NCI-H1417 treated with DMSO at 0.1 percent for 48 hours (cell line): ENCODE measurements around the gene FBXW11.
A peak's percentile ranks its signal among the peaks of the same experiment; 100 is the strongest.
"Not testable (repeated sequence)": the region's sequence is repeated elsewhere in the genome, so short reads cannot be mapped to it uniquely, and the experiment has no call there.

Experiments used
- DNase-seq: peaks from one replicate; lab custom pipeline; 2025; lab: John Stamatoyannopoulos, UW

FBXW11 gene

DNA sequence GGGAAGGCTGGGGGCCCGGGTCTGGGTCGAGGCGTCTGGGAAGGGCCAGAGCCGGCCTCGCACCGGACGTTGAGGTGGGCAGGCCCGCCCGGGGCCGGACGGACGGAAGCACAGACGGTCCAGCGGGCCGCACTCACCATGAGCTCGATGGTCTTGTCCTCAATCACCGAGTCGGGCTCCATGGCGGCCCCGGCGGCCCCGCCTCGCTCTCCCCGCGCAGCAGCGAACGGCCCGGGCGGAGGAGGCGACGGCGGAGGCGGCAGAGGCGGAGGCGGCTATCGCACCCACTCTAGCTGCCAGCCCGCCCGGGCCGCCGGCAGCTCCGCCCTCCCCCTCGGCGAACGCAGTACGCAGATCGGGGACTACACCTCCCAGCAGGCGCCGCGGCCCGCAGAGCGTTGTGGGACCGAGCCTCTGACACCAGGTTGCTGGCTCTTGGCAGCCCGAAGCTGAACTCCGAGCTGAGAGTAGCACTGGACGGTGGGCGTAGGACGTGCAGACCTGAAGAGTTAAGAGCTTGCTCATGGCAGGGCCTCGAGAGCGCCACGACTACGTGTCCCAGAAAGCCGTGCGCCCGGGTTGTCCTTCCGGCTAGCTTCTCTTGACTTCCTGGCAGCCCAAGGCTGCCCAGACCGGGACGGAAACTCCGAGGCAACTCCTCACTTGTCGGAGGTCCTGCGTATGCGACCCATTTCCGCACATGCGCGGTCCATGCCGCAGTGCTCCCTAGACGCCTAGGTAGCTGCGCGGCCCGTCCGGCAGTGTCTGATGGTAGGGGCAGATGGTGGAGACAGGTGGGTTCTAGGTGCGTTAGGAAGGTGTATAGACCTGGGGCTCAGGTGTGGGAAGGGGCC lies at the start of gene FBXW11:
Gene FBXW11 (minus strand): TSS at position 318 of the 854 bp plus-strand sequence. CDS start 136 bp downstream, at position 182.
- DNase-seq = peak; percentile 40

DNA sequence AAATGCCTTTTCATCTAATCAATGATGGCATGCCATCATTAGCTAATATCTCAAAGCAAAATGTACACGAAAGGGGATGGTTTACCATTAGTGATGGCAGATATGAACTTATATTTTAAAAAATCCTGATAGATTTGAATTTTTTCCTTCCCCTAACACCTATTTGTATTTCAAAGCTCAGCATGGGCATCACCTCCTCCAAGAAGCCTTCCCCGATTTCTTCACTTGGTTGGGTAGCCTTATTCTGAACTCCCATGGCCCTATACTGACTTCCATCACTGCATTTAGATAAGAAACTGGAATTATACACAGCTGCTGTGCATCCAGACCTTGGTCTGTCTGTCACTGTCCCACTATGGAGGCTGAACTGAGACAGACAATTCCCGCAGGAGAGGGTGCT lies 49.6 kb upstream of the FBXW11 start:
- no peak for DNase-seq

DNA sequence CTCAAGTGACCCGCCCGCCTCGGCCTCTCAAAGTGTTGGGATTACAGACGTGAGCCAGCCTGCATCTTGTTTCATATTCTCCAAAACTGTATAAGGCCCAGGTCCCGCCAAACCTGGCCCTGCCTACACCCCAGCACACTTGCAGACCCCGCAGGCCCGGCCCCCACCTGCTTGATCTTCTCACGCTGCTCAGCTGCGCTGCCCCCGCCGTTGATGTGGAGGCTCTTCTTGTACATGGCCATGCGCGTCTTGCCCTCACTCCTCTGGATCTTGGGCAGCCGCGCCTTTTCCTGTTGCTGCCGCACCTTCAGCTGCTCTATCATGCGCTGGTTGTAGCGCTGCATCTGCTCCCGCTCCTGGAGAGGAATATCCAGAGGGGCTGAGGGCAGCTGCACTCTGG lies 49.0 kb upstream of the FBXW11 start:
- no peak for DNase-seq

DNA sequence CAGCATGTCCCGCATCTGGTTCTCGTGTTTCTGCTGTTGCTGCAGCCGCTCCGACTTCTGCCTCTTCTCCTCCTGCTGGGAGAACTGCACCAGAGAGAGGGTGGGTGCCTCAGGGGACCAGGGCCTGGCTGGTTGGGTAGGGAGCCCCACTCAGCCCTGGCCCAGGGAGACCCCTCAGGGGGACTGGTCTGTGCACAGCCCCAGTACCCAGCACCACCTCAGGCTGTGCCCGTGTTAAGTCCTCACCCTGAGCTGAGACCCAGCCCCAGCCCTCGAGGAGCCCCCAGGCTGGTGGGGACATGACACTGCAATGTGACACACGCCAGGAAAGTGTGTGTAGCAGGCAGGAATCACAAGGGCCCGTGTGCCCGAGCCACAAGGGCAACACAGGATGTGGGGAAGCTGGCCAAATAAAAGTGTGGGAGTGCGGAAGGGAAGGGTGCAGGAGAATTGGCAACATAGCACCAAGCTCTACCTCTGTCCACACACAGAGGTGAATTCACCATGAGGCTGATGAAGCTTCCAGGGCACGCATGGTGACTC lies 48.2 kb upstream of the FBXW11 start:
- no peak for DNase-seq

DNA sequence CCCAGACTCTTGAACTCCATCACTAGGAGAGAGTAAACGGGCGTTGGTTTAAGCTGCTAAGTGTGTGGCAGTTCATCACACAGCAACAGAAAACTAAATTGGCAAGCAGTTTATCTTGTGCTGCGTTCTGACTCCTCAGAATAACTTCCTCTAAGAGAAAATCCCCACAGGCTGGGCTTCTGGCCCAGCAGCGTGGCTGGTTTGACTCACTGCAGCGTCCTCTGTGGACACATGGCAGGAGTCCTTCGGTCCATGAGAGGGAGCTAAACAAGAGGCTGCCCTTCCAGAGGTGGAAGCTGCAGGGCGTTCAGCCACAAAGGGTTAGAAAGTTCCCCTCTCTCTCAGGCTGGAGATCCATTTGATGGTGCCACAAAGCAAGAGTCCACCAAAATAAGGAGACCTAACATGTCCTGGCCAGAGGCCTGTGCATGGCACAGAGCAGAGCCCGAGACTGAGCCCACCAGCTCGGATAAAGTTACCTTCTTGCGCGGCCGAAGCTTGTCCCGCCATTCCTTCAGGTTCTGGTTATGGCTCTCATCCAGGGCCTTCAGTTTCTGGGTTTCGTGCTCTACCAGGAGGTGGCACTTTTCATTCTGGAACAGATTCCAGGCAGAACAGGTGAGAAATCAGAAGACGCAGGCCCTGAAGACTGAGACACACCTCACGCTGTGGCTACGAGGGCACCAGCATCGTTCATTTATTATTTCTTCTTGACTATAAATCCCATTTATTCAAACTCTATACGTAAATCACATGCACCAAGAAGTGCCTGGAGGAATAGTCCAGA lies 46.2 kb upstream of the FBXW11 start:
- DNase-seq = no peak

DNA sequence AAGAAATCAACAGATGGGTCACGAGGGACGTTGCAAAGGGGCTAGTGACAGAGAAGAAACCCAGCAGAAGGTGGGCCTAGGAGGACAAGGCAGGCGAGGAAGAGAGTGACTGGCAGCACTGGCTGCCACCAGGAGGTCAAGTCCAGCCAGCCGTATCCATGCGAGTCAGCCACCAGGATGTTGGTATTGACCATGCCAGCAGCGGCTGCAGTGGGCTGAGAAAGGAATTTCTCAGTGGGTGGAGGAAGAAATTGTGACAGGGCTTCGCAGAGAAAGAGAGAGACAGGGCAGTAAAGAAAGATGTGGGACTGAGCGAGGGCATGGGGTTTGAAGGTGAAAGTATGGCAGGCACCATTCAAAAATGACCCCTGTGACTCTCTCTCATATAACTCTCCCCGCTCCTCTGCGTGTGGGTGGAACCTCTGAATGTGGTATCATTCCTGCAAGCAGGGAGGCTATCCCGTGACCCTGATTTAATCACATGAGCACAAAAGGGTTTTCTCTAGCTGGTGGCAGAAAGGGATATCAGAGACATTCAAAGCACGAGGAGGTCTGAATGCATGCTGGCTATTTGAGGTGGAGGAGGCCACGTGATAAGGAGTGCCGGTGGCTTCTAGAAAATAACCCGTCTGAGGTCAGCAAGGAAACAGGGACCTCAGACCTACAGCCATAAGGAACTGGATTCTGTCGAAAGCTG lies 45.4 kb upstream of the FBXW11 start:
- no peak for DNase-seq

DNA sequence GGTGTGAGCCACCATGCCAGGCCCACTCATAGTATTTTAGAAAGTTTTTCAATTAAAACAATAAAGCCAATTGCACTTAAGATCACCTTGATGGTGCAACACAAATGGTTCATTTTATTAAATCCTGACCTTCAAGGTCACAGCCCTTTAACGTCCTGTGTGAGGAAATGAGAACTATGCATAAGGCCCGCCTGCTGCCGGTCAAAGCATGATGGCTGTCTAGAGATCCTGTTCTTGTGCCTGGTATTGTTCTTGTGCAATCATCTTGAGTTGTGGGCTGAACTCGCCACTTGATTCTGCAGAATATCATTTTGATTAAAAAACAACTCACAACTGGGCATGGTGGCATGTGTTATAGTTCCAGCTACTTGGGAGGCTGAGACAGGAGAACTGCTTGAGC lies 43.6 kb upstream of the FBXW11 start:
- no peak for DNase-seq

DNA sequence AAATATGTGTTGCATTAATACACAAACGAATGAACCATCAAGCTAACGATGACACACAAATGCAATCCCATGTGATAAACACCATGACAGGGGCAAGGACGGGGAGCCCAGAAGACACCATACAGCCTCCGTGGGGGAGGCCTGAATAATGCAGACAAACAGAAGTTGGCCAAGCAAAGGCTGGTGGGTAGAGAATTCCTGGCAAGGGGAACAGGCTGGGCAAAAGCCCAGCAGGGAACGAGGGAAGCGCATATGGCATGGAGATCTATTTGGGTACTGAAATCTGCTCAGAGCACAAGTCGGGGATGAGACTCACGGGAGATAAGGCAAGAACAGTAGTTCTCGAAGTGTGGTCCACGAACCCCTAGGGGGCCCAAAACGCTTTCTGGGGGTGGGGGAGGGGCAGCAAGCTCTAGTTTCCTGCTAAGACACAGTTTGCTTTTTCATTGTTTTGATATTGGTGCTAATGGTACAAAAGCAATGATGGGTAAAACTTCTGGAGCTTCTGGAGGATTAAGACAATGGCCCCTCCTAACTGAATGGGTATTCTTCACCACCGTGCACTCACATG lies 42.9 kb upstream of the FBXW11 start:
- no peak for DNase-seq

DNA sequence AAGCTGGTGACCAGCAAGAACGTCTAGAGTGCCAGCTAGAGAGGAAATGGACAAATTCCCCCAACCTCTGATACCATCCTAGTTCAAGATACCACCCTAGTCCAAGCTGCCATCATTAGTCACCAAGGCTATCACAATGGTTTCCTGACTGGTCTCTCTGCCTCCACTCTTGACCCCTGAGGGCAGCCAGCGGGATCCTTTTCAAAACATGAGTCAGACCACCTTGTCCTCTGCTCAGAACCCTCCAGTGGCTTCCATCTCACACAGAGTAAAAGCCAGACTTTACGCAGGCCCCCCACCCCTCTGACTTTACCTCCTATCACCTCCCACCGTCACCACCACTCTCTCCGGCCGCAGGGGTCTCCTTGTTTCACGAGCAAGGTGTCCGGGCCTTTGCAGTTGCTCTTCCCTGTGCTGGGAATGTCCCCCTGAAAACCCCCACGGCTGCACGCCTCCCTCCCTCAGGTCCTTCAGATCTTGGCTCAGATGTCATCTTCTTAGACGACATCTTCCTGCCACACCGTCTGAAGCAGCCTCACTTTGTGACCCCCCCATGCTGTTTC lies 42.2 kb upstream of the FBXW11 start:
- DNase-seq = no peak

DNA sequence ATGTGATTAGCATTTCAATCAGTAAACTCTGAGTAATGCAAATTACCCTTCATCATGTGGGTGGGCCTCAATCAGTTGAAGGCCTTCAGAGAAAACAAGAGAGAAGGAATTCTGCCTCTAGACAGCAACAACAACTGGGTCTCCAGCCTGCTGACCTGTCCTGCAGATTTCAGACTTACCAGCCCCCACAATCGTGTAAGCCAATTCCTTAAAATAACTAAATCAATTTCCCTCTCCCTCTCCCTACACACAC lies 41.7 kb upstream of the FBXW11 start:
- DNase-seq = no peak

DNA sequence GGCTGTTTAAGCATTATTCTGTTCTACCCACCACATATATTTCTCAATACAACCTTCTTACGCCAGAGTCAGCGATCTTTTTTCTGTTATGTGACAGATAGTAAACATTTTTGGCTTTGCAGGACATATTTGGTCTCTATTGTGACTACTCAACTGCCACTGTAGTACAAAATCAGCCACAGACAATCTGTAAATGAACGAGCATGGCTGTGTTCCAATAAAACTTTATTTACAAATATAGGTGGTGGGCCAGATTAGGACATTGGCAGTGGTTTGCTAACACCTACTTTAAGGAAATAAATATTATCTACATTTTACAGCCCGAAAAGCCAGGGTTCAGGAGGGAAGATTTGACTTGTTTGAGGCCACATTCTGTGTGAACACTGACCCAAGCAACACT lies 40.2 kb upstream of the FBXW11 start:
- DNase-seq = no peak

DNA sequence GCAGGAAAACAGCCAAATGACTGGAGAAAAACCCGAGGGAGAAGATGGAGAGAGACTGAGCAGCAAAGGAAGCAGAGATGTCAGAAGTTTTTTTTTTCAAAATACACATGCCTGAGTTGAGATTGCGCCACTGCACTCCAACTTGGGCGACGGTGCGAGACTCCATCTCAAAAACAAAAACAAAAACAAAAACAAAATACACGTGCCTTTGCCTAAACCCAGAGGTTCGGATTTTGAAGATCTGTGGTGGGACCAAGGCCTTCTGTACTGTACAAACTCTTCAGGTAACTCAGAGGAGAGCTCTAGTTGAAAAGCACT lies 38.8 kb upstream of the FBXW11 start:
- DNase-seq = no peak

DNA sequence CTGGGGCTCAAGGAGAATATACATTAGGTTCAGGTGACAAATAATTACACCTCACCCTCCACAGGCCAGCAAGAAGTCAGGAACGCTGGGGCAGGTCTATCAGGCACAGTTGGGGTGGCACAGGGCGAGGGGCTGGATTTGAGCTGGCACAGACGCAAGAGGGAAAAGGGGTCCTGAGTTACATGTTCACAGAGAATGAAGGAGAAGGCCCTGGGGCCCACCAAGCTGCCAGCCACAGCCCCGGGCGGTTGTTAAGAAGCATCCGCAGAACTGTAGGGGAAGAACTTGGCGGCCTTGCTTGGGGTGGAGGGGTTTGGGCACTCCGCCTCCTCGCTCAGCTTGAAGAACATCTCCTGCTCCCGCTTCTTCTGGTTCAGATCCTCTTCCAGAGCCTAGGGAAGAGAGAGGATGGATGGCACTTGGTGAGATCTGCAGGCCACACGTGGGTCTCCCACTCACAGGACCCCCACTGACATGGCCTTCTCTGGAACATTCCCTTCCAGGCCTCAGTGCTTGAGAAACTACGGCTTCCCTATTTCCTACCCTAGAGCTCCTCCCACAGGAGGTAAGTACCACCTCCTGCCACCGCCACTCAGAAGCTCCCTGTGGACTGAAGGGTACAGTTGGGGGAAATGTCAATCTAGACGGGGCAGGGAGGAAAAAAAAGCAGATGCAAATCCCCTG lies 38.3 kb upstream of the FBXW11 start:
- no peak for DNase-seq

DNA sequence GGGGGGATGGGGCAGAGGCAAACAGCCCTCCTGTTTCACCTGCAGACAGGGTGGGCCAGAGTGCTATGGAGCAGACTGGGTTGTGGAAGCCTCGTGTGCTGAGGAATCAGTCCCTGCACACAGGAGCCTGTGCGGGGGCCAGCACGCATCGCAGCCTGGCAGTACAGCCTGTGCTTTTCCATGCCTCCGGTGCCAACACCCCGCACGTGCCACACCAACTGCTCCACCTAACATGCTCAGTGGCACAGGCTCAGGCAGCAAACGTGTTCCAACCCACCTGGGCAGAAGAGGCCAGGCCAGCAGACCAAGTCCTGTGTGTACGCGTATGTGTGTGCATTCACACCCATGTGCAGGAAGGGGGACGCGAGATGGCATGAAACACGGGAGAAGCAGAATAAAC lies 37.4 kb upstream of the FBXW11 start:
- no peak for DNase-seq

DNA sequence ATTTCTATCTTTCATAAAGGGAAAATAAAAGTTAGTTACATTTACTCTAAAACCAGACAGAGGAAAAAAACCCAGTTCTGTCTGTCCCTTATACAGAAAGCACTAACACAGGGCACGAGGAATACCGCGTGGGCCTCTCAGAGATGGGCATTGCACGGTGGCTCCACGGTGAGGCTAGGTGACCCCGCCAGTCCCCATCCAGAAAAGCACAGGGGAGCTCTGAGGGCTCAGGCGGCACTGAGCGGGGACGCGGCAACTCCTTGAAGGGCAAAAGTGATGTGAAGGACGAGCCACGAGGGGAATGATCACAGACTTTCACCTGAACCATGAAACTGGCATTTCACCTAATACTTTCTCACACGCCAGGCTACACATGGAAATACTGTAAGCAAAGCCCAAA lies 35.7 kb upstream of the FBXW11 start:
- DNase-seq = no peak

DNA sequence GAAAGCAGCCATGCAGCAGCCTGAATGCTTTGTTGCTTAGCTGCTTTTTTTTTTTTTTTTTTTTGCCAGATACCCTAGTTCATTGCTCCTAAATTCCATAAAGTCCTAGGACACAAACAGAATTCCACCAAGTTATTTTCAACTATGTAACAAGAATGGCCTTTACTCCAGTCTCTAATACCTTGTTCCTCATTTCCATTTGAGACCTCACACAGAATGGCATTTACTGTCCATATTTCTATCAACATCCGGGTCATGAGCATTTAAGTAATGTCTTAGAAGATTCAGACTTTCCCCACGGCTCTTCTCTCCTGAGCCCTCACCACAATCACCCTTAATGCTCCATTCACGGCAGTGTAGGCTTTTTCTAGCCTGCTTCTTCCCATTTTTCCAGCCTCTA lies 31.7 kb upstream of the FBXW11 start:
- DNase-seq = no peak

DNA sequence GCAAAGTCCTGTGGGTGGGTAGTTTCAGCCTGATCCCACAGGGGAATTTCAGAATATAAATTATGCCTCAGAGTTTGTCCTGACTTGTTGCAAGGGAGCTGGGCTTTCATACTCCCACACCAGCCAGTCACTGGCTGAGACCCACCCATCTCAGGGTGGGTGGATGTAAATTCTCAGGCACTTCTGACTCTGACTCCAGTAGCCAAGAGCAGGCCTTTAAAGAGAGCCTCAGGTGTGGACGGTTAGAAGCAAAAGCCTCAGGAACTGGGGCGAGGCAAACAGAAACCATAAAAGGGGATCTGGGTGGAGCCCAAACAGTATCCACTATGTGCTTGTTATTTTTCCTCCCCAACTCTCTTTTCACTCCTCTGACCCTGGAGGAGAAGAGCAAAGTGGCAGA lies 28.6 kb upstream of the FBXW11 start:
- DNase-seq = no peak

DNA sequence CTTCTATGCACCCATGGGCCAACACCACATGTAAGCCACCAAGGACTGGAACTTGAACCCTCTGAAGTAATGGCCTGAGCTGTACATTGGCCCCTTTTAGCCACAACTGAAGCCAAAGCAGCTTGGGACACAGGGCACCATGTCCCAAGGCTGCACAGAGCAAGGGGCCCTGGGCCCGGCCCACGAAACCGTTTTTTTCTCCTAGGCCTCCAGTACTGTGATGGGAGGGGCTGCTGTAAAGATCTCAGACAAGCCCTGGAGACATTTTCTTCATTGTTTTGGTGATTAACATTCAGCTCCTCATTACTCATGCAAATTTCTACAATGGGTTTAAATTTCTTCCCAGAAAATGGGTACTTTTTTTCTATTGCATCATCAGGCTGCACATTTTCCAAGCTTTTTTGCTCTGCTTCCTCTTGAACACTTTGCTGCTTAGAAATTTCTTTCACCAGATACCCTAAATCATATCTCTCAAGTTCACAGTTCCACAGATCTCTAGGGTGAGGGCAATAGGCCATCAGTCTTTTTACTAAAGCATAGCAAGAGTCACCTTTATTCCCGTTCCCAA lies 25.5 kb upstream of the FBXW11 start:
- no peak for DNase-seq

DNA sequence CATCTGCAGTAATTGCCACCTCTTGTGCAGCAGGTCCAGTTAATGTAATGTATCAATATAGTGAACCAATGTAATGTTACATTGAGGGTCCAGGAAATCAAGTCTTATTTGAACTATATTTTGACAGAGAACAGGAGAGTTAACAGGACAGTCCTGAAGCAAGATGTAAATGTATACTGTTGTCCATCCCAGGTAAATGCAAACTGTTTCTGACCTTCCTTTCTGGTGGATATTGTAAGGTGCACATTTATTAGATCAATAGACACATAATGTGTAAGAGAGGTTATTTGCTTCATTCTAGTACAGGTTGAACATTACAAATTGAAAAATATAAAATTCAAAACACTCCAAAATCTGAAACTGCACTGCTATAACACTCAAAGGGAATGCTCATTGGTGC lies 23.4 kb upstream of the FBXW11 start:
- DNase-seq = no peak

DNA sequence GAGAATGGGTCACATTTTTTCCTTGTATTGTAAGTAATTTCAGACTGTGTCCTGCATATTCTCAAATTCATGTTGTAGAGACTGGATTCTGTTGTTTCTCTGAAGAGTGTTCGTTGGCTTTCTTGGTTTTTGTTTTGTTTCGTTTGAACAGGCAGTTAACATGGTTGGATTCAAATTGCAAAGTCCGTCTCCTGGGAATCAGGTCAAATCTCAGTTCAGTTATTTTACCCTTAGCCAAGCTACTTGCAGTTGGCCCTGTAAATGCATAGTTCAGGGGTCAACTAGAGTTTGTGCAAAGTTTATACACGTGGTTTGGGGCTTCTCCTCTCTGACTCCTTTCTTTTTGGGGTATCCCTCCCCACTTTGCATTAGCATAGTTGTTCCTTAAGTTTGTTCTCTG lies 21.7 kb upstream of the FBXW11 start:
- DNase-seq = no peak

DNA sequence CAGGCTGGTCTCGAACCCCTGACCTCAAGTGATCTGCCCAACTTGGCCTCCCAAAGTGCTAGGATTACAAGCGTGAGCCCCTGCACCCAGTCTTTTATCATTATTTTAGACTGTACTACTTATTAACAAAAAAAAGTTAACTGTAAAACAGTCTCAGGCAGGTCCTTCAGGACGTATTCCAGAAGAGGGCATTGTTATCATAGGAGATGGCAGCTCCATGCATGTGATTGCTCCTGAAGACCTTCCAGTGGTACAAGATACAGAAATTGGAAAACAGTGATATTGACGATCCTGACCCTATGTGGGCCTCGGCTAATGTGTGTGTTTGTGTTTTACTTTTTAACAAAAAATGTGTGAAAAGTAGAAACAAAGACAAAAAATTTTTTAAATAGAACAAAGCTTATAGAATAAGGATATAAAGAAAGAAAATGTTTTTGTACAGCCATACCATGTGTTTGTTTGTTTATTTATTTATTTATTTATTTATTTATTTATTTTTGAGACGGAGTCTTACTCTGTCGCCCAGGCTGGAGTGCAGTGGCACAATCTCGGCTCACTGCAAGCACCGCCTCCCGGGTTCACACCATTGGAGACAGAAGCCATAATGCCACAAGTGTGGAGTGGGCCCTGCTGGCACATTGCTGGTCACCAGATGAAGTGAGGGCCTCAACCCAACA lies 13.8 kb upstream of the FBXW11 start:
- DNase-seq = not testable (repeated sequence)
